ENCODE measurements around the gene PARVG.

Gene PARVG

GRCh38 chr22:44210722-44211121 is 30.0 kb downstream of the PARVG start:
- TF ChIP-seq CTCF (IDR thresholded peaks at IDR 0.05) = no peak
- no peak overlapping the region for H3K4me2 ChIP-seq (ENCODE audit: low read length)
- no peaks in the 10 kb centered on the region for H3K27me3 ChIP-seq (ENCODE audit: control insufficient read depth, insufficient read depth, low read length)
- no peaks in the 10 kb centered on the region for H3K36me3 ChIP-seq (ENCODE audit: control insufficient read depth, insufficient read depth, low read length)
- H2AFZ ChIP-seq = no peak overlapping the region
- H3K27ac ChIP-seq = no peak overlapping the region
- no peak overlapping the region for H3K4me3 ChIP-seq (ENCODE audit: low read depth, low read length)
- no peaks in the 10 kb centered on the region for H3K79me2 ChIP-seq
- no peaks in the 10 kb centered on the region for H3K4me1 ChIP-seq
- H3K9me3 ChIP-seq (ENCODE audit: control insufficient read depth, low read length) = no peaks in the 10 kb centered on the region
- H3K9ac ChIP-seq = no peak overlapping the region

DNA sequence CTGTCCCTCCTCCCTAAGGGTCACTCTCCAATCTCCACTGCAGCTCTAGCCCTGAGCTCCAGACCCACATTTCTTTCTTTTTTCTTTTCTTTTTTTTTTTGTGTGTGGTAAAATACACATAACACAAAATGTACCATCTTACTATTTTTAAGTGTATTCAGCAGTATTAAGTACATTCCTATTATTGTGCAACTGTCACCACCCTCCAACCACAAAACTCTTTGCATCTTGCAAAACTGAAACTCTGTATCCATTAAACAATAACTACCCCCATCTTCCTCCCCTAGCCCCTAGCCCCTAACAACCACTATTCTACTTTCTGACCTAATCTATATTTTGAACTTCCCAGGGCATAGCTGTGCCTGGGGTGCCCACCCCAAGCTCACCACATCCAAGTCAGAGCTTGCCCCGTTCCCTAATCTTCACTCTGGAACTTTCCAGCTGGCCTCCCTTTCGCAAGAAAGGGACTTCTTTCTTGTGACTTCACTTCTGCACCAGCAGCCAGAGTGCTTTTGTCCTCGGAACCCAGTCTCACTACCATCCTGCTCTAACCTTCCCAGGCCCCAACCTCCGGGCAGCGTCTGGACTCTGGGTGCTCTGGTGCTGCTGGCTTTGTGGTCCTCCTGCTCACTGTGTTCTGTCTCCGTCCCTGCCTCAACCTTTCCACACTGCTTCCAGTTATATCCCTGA is 30.7 kb downstream of the PARVG start:
- no peaks in the 10 kb centered on the region for H3K36me3 ChIP-seq (ENCODE audit: control insufficient read depth, insufficient read depth, low read length)
- no peaks in the 10 kb centered on the region for H3K4me1 ChIP-seq
- no peak overlapping the region for H3K9ac ChIP-seq
- no peaks in the 10 kb centered on the region for H3K79me2 ChIP-seq
- no peaks in the 10 kb centered on the region for H3K9me3 ChIP-seq (ENCODE audit: control insufficient read depth, low read length)
- TF ChIP-seq CTCF (IDR thresholded peaks at IDR 0.05) = no peak
- H3K4me3 ChIP-seq (ENCODE audit: low read depth, low read length) = no peak overlapping the region
- H2AFZ ChIP-seq = no peak overlapping the region
- H3K27ac ChIP-seq = no peak overlapping the region
- no peak overlapping the region for H3K4me2 ChIP-seq (ENCODE audit: low read length)
- H3K27me3 ChIP-seq (ENCODE audit: control insufficient read depth, insufficient read depth, low read length) = no peaks in the 10 kb centered on the region

- Histone ChIP-seq H3K27me3 (ENCODE audit: control insufficient read depth, insufficient read depth, low read length) (no peaks in the 10 kb centered on the region), H3K27ac (no peak overlapping the region), H2AFZ (no peak overlapping the region), H3K4me1 (no peaks in the 10 kb centered on the region), H3K4me2 (ENCODE audit: low read length) (no peak overlapping the region), H3K9me3 (ENCODE audit: control insufficient read depth, low read length) (no peaks in the 10 kb centered on the region), H3K9ac (no peak overlapping the region), H3K36me3 (ENCODE audit: control insufficient read depth, insufficient read depth, low read length) (no peaks in the 10 kb centered on the region), H3K4me3 (ENCODE audit: low read depth, low read length) (no peak overlapping the region), H3K79me2 (no peaks in the 10 kb centered on the region)
- no peak for TF ChIP-seq CTCF (IDR thresholded peaks at IDR 0.05)
Observed at GRCh38 chr22:44211946-44212930, 31.5 kb downstream of the PARVG start.

GRCh38 chr22:44212936-44213335 is 32.2 kb downstream of the PARVG start:
- no peaks in the 10 kb centered on the region for H3K9me3 ChIP-seq (ENCODE audit: control insufficient read depth, low read length)
- no peak overlapping the region for H3K4me3 ChIP-seq (ENCODE audit: low read depth, low read length)
- no peak overlapping the region for H3K4me2 ChIP-seq (ENCODE audit: low read length)
- no peaks in the 10 kb centered on the region for H3K27me3 ChIP-seq (ENCODE audit: control insufficient read depth, insufficient read depth, low read length)
- H3K36me3 ChIP-seq (ENCODE audit: control insufficient read depth, insufficient read depth, low read length) = no peaks in the 10 kb centered on the region
- H2AFZ ChIP-seq = no peak overlapping the region
- H3K4me1 ChIP-seq = no peaks in the 10 kb centered on the region
- TF ChIP-seq CTCF (IDR thresholded peaks at IDR 0.05) = no peak
- H3K9ac ChIP-seq = no peak overlapping the region
- H3K27ac ChIP-seq = no peak overlapping the region
- no peaks in the 10 kb centered on the region for H3K79me2 ChIP-seq

Data from parathyroid adenoma (tissue), 2 donors.